ENCODE results near the gene DOCK4.

The DOCK4 gene

DNA sequence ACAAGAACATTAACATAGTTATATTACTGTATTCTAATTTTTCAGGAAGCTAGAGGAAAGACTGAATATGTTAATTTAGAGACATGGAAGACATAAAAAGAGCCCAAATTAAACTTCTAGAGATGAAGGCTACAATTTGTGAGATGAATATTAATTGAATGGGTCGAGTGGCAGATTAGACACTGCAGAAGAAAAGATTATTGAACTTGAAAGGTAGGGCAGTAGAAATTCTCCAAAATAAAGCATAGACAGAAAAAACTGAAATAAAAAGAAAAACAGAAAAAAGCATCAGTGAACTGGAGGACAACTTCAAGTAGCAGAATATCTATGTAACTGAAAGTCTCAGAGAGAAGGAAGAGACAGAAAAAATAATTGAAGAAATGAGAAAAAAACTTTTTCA lies 369.6 kb downstream of the DOCK4 start:
- no peak for DNase-seq

DNA sequence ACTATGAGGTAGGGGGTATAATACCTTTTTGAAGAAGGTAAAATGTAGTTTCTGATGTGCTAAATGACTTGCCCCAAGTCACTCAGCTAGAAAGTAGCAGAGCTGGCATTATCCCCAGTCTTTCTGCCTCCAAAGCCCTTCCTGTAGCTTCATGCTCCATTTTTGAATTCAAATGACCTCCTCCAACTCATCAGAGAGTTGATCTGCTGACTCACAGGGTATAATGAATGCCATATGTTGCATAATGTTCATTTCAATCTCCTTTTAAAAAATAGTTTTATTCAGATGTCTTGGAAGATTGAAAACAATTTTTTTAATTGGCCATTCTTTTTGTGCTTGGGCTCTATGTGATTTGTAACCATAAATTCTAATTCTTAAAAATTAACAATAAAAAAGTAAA lies 371.1 kb downstream of the DOCK4 start:
- no peak for DNase-seq

DNA sequence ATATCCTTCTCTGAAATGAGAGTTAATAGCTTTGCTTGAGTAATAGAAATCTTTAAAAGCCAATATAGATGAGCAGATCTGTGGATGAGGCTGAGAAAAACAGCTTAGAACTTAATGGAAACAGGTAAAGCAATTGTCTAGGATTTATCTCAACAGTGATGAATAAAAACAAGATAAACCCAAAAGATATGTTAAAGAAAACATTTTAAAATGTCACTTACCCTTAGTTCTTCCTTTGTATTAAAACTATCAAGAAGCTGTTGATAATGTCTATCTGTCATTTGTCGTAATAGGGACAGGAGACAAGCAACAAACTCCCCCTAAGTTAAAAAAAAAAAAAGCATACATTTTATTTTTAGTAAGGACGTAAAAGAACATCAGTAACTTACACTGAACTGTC lies 371.8 kb downstream of the DOCK4 start:
- no peak for DNase-seq

DNA sequence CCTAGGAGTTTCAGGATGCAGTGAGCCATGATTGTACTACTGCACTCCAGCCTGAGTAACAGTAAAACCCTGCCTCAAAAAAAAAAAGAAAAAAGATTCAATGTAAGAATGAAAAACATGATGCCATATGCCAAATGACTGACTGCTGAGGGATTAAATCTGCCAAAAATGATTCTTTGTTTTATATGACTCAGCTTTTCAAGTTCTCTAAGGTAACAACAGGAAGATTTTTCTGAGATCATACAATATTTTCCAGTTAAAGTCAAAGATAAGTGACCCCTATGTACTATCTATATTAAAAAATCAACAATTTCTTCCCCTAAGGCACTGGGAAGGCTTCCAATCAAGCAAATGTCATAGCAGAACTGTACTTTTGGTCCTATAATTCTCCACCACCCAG lies 372.7 kb downstream of the DOCK4 start:
- no peak for DNase-seq

DNA sequence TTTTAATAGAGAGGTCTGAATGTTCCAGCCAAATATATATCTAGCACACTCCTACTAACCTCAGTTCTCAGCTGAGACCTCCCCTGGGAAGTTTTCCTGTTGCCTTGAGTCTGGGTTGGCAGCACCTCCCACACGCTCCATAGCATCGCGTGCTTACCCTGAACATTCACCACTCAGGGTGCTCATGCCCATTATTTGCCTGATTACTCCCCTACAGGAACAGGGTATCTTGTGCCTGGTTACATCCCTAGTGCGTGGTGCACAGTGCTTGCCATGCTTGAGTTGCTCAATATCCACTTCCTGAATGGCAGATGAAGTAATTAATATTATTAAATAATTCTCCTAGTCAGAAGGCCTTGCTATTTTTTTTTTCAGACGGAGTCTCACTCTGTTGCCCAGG lies 374.0 kb downstream of the DOCK4 start:
- no peak for DNase-seq

DNA sequence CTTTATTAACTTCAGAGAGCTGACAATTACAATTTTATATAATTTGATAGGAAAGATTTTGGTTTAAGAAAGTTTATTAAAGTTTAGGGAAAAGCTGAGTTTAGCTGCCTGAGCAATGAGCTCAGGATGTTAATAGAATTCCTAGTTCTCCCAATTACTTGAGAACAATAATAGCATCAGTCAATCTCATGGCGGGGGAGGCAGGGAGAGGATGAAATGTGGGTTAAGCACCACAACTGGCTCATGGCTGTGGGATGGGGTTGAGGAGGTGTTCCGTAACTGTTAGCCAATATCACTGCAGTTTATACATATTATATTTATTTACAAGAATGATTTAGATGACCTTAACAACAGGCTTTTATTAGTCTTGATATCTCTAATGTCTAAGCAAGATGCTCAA lies 377.0 kb downstream of the DOCK4 start:
- DNase-seq: no peak

DNA sequence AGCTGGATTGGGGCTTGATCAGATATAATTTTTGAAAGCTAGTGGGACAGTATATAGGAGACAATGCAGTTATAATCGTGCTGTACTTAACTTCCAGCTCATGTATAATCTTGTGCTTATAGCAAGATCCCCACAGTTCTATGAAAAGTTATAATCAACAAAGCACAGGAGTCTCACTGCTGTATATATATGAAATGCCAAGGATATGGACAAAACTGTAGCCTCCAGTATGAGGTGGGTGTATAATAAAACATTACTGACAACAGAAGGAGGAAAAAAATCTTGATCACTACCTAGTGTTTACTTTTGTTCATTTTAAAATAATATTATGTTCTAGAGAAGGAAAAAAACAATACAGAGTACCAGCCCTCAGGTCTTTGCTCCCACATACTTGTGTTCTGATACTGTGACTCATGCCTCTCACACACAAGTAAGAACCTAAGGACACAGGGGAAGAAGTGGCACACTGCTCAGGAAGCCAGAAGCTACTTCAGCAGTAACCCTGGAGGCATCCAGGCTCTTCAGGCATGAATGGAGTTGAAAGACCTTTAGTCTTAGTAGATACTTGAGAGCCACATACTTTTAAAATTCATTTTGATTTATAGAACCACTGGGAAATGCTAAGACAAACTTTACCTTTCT lies 378.2 kb downstream of the DOCK4 start:
- no peak for DNase-seq

DNA sequence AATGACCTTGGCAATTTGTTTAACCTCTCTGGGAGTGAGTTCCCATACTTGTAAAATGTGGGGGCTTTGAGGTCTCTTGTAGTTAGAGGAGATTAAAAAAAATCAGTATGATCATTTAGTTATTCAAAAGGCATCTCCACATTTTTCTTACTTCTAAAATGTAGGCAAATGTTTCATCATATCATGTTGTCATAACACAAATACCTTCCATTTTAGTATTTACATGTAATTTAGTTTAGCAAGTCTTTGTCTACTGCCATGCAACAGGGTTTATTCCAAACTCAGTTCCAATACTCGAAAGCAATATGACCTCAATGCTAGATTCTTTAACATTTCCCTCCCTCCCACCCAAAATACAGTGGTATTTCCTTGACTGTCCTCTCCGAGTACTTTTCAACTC lies 381.2 kb downstream of the DOCK4 start:
- DNase-seq: no peak

DNA sequence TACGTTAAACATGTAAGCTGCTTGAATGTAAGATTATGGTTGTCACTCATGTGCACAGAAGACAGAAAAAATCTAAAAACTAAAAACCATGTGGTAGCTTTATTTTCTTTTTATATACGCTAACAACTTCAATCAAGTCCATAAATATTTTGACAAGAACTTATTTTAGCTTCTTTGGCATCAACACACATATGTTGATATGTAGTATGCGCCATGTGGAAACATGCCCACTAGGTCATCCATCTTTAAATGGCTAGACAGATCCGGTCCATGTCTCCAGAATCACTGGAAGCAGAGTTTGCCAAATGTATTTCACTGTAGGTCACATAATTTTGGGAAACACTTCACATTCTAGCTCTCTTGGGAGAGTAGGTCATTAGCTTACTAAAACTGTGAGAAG lies 382.4 kb downstream of the DOCK4 start:
- no peak for DNase-seq

DNA sequence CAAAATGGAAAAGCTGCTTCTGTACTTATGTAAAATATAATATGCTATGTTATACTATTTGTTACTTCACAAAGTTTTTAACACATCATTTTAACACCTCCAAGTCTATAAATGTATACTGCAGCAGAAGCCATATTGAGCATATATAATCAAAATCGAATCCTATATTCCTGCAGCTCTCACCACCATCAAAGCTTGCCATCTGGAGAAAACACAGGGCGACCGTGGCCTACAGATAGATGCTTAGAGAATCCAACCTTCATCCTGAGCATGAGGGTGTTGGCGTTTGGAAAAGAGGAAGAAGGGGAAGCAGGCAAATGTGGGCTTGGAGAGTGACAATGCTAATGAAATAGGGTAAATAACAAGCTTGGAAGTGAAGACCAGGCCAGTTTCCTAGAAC lies 385.2 kb downstream of the DOCK4 start:
- DNase-seq: no peak

DNA sequence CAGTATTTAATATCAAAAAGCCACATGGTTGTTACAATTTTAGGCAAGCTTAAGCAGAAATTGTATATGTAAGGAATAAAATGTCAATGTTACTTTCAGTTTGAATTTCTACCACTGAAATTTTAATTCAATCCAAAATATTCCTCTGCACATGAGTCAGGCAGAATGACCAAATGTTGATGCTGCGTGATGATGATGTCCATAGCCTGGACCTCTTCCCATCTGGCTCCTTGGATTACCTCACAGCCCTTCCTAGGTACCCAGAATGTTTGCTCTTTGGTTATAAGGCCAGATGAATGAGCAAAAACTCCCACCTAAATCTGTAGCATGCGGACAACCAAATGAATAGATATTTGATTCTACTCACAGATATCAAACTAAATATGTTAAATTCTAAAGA lies 385.6 kb downstream of the DOCK4 start:
- DNase-seq: no peak

DNA sequence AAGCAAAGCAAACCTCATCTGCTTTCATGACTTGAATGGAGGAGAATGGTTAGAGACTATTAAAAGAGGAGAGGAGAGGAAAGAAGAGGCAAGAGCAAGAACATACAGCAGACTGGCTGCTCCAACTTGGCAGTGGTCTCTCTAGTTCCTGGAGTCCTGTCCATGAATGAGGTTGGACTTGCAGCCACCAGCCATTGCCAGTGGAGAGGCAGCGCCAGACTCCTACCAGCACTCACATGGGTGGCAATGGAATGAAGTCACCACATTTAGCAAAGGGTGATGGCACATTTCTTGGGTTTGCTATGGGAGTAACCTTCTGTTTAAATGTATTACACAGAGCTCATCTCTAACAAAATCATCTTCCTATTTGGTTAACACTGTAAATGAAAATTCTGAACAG lies 386.1 kb downstream of the DOCK4 start:
- DNase-seq: no peak

DNA sequence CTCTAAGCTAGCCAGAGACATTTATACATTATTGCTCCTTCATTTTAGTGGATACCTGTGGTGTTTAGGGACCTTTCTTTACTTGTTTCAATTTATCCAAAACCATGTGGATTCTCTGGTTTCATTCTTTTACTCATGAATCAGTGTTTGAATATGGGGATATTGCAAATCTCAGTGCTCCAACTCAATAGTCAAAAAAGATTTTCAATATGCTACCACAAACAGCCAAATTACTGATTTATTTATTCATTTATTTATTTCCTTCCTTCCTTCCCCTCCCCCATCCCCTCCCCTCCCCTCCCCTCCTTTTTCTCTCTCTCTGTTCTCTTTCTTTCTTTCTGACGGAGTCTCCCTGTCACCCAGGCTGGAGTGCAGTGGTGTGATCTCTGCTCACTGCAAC lies 390.8 kb downstream of the DOCK4 start:
- DNase-seq: no peak

DNA sequence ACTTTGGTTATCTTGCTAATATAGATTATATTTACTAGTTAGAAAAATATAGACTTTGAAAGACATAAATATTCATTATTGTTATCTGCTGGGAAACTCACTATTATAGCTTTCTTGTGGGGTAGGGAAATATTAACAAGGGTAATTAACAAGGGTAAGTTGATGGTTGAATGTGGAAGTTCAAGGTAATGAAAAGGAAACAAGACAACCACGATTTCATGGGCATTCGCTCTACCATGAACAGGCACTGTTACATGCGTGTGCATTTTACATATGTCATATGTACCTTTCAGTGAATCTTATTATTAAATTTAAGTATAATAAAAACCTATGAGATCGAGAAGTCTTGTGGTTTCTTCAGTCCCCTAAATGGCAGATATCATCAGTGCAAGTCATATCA lies 392.9 kb downstream of the DOCK4 start:
- DNase-seq: no peak

DNA sequence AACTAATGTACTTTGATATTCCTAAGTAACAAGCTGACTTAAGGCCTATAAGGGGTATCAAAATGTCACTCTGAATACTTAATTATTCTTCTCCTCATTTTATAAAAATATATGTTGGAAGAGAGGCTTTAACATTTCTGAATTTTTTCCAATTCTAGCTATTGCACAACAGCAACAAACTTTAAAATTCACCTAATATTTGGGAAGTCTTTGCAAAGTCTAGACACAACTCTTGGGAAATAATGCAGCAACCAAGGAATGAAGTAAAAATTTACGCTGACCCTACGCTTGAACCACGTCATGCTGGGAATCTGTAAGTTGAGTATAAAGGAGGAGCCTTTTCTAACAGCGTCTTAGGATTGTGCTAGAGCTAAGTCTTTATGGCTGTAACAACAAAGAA lies 400.0 kb downstream of the DOCK4 start:
- no peak for DNase-seq

DNA sequence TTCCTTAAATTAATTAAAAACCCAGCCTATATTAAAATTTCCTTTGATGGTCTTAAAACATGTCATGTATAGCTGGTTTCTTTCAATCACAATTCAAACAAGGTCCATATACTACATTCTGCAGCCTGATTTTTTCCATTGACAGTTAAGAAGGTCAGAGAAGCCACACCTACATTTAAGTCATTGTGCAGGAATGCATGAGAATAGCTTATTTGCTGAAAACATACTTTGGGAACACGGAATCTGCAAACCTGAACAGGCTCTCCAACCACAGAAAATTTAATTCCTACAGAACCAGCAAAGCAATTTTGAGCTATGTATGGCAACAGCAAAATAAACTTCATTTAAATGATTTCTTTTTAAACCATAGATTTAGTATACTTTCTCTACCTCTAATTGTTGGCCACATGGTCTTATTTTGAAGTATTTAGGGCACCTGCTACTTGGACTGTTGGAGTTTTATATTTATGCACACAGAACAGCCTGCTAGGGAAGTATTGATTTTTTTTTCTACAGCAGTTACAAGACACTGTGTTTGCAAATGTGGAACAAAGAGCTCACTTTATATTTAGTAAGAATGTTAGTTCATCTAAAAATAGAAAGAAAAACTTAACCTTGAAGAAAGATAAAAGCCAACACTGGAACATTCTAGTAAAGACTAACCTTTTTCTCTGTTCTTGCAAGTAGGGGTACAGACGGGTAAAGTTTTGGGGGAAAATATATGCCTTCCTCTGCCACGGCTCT lies 403.0 kb downstream of the DOCK4 start:
- no peak for DNase-seq

DNA sequence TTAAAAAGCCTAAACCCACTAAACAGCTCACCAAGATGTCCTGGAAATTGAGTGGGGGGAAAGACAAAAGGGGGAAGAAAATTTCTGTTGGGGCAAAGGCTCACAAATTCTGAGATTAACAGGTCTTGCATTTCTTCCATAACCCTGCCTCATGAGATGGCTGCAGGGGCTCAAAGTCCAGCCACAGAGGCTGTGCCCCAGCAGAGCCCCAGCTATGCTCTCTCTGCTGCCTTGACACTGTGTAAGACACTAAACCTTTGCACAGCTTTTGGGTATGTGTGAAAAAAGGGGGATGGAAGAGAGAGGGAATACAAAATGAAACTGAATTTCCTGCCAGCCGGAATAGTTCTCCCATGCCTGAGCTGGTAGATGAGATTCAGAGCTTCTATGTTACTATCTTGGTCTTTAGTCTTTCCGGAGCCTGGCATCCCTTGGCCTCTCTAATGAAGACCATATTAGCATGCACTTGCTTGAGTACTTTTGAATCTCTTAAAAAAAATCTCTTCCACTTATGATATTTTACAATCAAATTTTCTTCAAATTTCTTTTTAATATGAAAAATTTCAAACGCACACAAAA lies 403.9 kb downstream of the DOCK4 start:
- DNase-seq: no peak

DNA sequence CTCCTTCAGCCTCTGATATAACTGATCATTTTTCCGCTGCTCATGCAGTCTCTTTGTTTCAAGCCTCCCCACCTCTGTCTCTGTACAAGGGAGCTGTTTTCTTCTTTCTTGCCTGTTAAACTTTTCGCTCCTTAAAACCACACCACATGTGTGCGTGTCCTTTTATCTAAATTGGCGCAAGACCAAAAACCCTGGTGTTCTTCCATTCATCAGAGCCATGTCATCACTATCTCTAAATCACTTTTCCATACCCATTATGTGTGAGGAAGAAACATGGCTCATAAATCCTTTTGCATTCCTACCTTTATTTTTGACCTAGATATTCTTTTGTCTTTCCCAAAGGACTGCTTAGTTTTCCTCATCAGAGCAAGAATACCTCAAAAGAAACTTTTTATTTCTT lies 404.9 kb downstream of the DOCK4 start:
- DNase-seq: no peak

DNA sequence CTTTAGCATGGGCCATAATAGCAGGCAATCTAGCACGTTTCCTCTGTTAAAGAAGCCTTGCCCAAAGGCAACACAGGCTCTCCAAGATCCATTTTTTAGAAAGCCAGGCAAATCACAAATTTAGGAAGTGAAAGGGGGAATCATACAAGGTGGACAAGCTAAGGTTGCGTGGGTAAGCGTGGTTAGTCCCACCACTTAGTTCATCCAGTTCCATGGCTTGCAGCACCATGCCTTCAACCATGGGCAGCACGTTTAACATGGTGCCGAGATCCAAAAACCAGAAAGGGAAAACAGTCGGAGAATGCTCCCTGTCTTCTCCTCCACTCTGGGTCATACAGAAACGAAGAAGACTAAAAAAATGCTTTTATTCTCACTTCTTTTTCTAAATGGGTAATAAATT lies 409.5 kb downstream of the DOCK4 start:
- DNase-seq: no peak

DNA sequence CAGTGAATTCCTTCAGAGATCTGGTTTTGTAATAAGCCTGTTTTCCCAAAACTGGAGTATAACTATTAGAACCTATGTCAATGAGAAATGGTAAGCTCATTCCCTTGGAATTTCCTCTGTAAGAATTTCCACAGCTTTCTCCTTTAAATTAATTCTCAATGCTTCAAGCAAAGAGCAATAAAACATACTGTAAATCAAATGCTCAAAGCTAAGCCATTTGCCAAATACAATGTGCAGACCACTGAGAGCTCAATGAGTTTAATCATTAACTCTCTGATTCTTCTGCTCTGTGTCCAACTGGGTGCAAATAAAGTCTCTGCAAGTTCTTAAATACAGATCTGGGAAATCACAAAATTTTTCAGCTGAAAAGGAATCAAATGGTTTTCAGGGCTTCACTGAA lies 416.3 kb downstream of the DOCK4 start:
- DNase-seq: no peak

DNA sequence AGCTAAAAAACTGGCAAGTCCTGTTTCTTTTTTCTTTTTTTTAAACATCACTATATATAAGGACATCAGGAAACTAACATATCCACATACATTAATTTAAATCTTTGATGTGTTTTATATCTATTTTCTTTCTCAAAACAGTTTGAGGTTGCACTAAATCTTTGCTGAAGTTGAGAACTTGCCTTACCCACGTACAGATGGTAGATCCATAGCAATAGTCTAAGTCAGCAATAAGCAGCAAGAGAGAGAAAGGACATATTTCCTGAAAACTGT lies 417.2 kb downstream of the DOCK4 start:
- DNase-seq: no peak

DNA sequence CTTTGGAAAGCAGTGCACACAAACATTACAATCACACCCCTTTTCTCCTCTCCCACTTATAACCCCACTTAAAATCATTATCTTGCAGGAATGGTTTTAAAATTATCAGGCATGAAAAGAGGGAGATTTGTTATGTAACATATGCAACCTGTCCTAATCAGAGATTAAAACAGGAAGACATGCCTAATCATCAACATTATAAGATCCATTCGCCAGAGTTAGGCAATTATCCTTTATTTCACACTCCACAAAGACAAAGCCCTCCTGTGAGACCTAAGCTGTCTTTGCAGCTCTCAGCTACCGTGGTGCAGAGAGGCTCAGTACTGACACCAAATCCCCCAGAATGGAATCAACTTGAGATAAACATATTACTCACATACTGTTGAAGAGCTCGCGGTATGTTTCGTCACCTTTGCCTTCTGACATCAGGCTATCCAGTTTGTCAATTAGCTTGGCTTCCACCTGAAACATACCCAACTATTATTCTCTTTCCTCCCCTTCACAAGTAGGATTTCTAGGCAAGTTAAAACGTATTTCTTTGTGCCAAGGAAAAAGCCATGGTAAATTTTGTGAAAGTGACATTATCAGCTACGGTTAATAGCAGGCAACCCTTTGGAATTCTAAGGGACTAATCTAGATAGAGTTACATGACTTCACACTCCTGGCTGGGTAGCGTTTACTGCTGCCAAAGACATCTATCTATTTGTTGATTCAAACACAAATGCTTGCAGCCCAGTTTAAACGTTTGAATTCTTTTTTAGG lies 417.7 kb downstream of the DOCK4 start:
- no peak for DNase-seq

DNA sequence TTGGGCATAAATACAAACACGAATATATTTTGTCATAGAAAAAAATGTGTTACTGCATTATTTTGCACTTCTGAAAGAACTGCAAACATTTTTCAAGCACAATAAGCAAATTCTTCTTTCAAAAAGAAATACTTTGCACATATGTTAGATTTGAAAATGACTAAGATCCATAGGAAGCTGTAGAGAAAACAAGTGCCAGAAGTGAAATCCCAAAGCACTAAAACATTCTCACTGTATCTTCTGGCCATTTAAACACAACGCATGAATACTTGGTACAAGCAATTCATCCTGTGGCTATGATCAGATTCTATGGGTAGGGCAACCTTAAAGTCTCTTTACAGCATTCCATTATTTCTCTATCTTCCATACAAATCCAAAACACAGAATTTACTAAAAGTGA lies 418.5 kb downstream of the DOCK4 start:
- no peak for DNase-seq

DNA sequence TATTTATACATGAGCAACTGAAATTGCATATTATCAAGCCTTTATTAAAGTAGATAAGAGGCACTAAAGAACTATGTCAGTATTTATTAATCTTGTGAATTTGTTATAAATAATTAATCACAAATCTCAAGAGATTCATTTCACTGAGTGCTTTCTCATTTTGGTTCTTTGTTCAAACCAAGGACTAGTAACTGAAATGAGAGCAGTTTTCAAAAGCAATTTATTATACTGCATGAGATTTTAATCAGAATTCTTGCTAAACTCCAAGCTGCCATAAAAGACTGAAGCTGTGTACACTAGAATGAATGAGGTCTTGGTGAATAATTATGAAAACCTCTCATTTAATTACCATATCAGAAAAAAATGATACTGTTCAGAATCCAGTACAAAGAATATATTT lies 419.1 kb downstream of the DOCK4 start:
- no peak for DNase-seq
